Adrenal gland (tissue), 19 donors: ENCODE data around the gene SSH3. TPM values are rescaled to one million over a fixed set of nuclear protein-coding genes. Genes with fewer than 3 reads are reported as not detected.

Source experiments
- DNase-seq, 7 donors: peaks; one replicate each; pipeline ENCODE4 v3.0.0-alpha.2; 2019 to 2020
- H3K27ac ChIP-seq, 5 donors: fragments of 200-600 bp; sonication (generic) in 4 of 5; 1 replicate in 3 of 5; 2 replicates in 2 of 5; pipeline versions ENCODE4 v1.5.1 to v1.8.0; 2016 to 2020; ENCODE audit warnings: mild to moderate bottlenecking in 1 of 5
- H3K27me3 ChIP-seq: fragments of 200-600 bp; 2 replicates; pipeline ENCODE4 v1.8.0; 2021
- H3K36me3 ChIP-seq, 2 donors: fragments of 200-600 bp; replicated peaks in 1 of 2; 1 replicate in 1 of 2; 2 replicates in 1 of 2; pipeline versions ENCODE4 v1.5.1 to v1.8.0; 2018 to 2022
- H3K4me1 ChIP-seq, 2 donors: fragments of 200-600 bp; replicated peaks in 1 of 2; 1 replicate in 1 of 2; 2 replicates in 1 of 2; pipeline versions ENCODE4 v1.5.1 to v1.8.0; 2018 to 2021
- H3K4me3 ChIP-seq, 4 donors: fragments of 200-600 bp; sonication (generic) in 3 of 4; one replicate each; pipeline ENCODE4 v1.5.1; 2016 to 2018
- H3K9me3 ChIP-seq, 3 donors: fragments of 200-600 bp; sonication (generic) in 1 of 3; replicated peaks in 1 of 3; 1 replicate in 2 of 3; 2 replicates in 1 of 3; pipeline versions ENCODE4 v1.5.1 to v1.8.0; 2016 to 2021
- CTCF ChIP-seq, 6 experiments: fragments of 450-650 bp in 4 of 6; fragments of 200-600 bp in 2 of 6; sonication (generic) in 1 of 6; IDR thresholded peaks; 1 replicate in 5 of 6; 2 replicates in 1 of 6; pipeline versions ENCODE4 v1.5.1 to v1.8.0; 2016 to 2021; ENCODE audit warnings: antibody characterized with exemption in 6 of 6, mild to moderate bottlenecking in 2 of 6, moderate library complexity in 1 of 6
- POLR2A ChIP-seq, 2 donors: fragments of 450-650 bp; IDR thresholded peaks; one replicate each; pipeline ENCODE4 v1.6.1; 2017; ENCODE audit warnings: antibody characterized with exemption in 2 of 2, mild to moderate bottlenecking in 2 of 2, moderate library complexity in 1 of 2
- WGBS, 4 donors: extraction: QIAGEN DNeasy Blood & Tissue Kit in 2 of 4; methylation state at CpG; one replicate each; pipeline versions ENCODE4 v1.1.5 to v1.1.7; 2013 to 2017; 5-methylcytosine and 5-hydroxymethylcytosine counted together
- intact Hi-C, 2 donors: fragments of 100-400 bp; cut with DNase I; formaldehyde crosslinking; loops; one replicate each; pipeline versions ENCODE4 v1.14.1 to v1.15.0; 2022 to 2023
- long read RNA-seq, 10 donors: library from polyadenylated mRNA in 3 of 10; unstranded in 2 of 10; stranded (forward) in 1 of 10; transcript quantifications; one replicate each; pipeline ENCODE4 v2.0.0 and lab custom pipeline, GENCODE V29; 2021 to 2026
- polyA plus RNA-seq, 3 donors: library from polyadenylated mRNA; stranded (reverse); fragments of 200-250 nt in 2 of 3; fragments of 350-450 nt in 1 of 3; fragmentation: Illumina TruSeq in 1 of 3; extraction: RNeasy Lipid Tissue Mini Kit (QIAGEN cat#74804) in 1 of 3; gene quantifications; one replicate each; pipeline ENCODE4 v1.2.3, GENCODE V29; 2013 to 2014
- total RNA-seq, 9 donors: library from RNA; depleted of rRNA in 4 of 9; stranded (reverse); fragments of >200 nt in 4 of 9; fragments of 120-200 nt in 1 of 9; fragmentation: NEBNext Ultra II Directional in 1 of 9; extraction: Animal tissue kit (Norgen Biotek cat#: 25700) in 1 of 9; gene quantifications; one replicate each; pipeline versions ENCODE4 v1.1.0 to v1.2.4, GENCODE V29; 2013 to 2023
- donor health status: healthy with polysubstance abuse.
- donor health status: Bipolar disorder and iron deficiency.
- donor health status: DM: yes; HTN: yes; CAD: no.
- donor health status: DM: no; HTN: no; CAD: no.
- donor health status: DM: no; HTN: no; CAD: no.
- donor health status: DM: yes; HTN: yes; CAD: no.

SSH3 gene
- total RNA-seq (10 to 100 TPM in 8 of 9 donors, 1 to 10 TPM in 1; 5.7 to 31.2 (median 25.0) TPM), polyA plus RNA-seq (10 to 100 TPM in 2 of 3 donors, 1 to 10 TPM in 1; 4.2 to 35.2 (median 21.8) TPM)
- long read RNA-seq, donor 1: 0 reads
- long read RNA-seq, donor 2, partial matches to known transcripts: 0 of 1 reads
- long read RNA-seq, donor 2, other reads (novel, unspliced or antisense): 0 of 1 reads
- long read RNA-seq, donor 3, partial matches to known transcripts: 0 of 1 reads
- long read RNA-seq, donor 3, other reads (novel, unspliced or antisense): 0 of 1 reads
- long read RNA-seq, donor 4, partial matches to known transcripts: 0 of 2 reads
- long read RNA-seq, donor 4, other reads (novel, unspliced or antisense): 1 of 2 reads
- long read RNA-seq, donor 5, transcript SSH3-201 (14 exons, 2,871 nt): major isoform, 41 of 75 reads
- long read RNA-seq, donor 5, partial matches to known transcripts: 4 of 75 reads
- long read RNA-seq, donor 5, other reads (novel, unspliced or antisense): 27 of 75 reads
- long read RNA-seq, donor 6, partial matches to known transcripts: 0 of 6 reads
- long read RNA-seq, donor 6, other reads (novel, unspliced or antisense): 2 of 6 reads
- long read RNA-seq, donor 7, partial matches to known transcripts: 0 of 1 reads
- long read RNA-seq, donor 7, other reads (novel, unspliced or antisense): 0 of 1 reads
- long read RNA-seq, donor 8: 0 reads
- long read RNA-seq, donor 9: 0 reads
- long read RNA-seq, donor 10: 0 reads

GRCh38 chr11:67303132-67303834 lies at the start of gene SSH3:
Gene SSH3, plus strand, starts transcription at chr11:67303530. Its CDS starts 96 bp downstream, at chr11:67303626.
- DNase-seq: peak; percentile 61 to 75 (median 70)
- 0 to 1% (median 1%) methylated on average over 5 to 65 of the region's 65 CpGs for WGBS, 4 donors
- Histone ChIP-seq H3K4me1 (peaks cover 15 to 21% of the 10 kb centered on the region in 2 donors), H3K4me3 (peak within 1 kb of the TSS; percentile 26 to 93 (median 72)), H3K27ac (peak within 1 kb of the TSS in 3 of 5 donors; percentile 0 to 68 (median 8)), H3K9me3 (no peaks in the 10 kb centered on the region), H3K36me3 (peaks cover 0 to 30% of the 10 kb centered on the region in 2 donors), H3K27me3 (no peaks in the 10 kb centered on the region)
- TF ChIP-seq POLR2A (IDR thresholded peaks at IDR 0.05) (peak in 1 of 2 donors; percentile 30), CTCF (IDR thresholded peaks at IDR 0.05) (no peak)
- intact Hi-C loops: loop anchor here in 1 of 2 donors (5.0 kb wide), 1 partner anchor 36 kb away; the partner anchor contains the start of gene GRK2

DNA sequence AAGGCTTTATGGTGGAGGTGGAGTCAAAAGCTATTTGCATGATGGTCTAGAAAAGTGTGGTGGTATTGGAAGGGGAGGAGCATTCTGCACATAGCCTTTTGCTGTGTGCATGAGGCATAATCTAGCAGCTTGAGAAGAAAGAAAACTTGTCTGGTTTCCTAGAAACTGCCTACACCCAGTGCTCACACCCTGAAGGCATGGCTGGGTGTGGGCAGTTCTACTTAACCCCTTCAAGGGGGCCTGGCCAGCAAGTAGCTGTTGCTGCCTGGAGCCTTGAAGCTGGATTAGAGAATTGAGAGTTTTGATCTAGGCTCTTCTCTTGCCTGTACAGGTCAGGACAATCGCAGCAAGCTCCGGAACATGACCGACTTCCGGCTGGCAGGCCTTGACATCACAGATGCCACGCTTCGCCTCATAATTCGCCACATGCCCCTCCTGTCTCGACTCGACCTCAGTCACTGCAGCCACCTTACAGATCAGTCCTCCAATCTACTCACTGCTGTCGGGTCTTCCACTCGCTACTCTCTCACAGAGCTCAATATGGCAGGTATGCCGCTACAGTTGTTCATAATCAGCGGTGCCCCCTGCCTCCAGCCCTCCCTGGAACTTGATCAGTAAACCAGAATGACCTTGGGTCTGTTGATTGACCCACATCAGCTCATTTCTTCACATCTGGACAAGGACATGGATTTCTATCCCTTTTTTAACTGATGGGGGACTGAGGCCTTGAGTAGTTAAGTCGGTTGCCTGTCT lies 49.3 kb upstream of the SSH3 start:
- no peaks in the 10 kb centered on the region for H3K27me3 ChIP-seq

DNA sequence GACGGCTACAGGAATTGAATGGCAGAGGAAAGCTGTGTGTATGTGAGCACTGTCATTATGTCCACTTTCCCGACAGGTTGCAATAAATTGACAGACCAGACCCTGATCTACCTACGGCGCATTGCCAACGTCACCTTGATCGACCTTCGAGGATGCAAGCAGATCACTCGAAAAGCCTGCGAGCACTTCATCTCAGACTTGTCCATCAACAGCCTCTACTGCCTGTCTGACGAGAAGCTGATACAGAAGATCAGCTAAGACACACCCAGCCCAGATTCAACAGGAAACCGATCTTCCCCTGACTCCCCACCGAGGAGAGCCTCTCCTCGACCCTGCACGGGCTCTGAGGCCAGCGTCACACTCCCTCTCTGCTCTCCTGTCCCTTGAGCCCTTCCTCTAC lies 48.5 kb upstream of the SSH3 start:
- no peak overlapping the region for H3K27ac ChIP-seq
- intact Hi-C loops: no loop called here
- peak in 1 of 7 donors; percentile 53 for DNase-seq
- H3K4me3 ChIP-seq: no peak overlapping the region
- H3K9me3 ChIP-seq: no peaks in the 10 kb centered on the region
- TF ChIP-seq POLR2A (IDR thresholded peaks at IDR 0.05) (no peak), CTCF (IDR thresholded peaks at IDR 0.05) (no peak)
- H3K36me3 ChIP-seq: peaks cover 0 to 74% of the 10 kb centered on the region in 2 donors
- H3K4me1 ChIP-seq: no peaks in the 10 kb centered on the region
- H3K27me3 ChIP-seq: no peaks in the 10 kb centered on the region
- WGBS, 4 donors: 83 to 90% (median 87%) methylated on average over 15 of the region's 15 CpGs

More for the DNA sequence above, 49.3 kb upstream of the SSH3 start:
- 85 to 89% (median 87%) methylated on average over 14 of the region's 14 CpGs for WGBS, 4 donors
- DNase-seq: peak in 1 of 7 donors; percentile 47
- Histone ChIP-seq H3K27ac (no peak overlapping the region), H3K4me1 (peaks cover 0 to 2% of the 10 kb centered on the region in 2 donors), H3K36me3 (peaks cover 0 to 81% of the 10 kb centered on the region in 2 donors), H3K9me3 (no peaks in the 10 kb centered on the region), H3K4me3 (no peak overlapping the region)
- intact Hi-C loops: no loop called here
- TF ChIP-seq CTCF (IDR thresholded peaks at IDR 0.05): no peak
- no peak for TF ChIP-seq POLR2A (IDR thresholded peaks at IDR 0.05)
